GM03348 (cell line): ENCODE results near the gene IDI2.
A peak's percentile ranks its signal among the peaks of the same experiment; 100 is the strongest.

Source experiments
- DNase-seq: peaks from one replicate; pipeline ENCODE4 v3.0.0; 2012; ENCODE audit warnings: low spot score

The IDI2 gene

GRCh38 chr10:980468-981093 lies 45.1 kb downstream of the IDI2 start:
- DNase-seq: no peak

DNA sequence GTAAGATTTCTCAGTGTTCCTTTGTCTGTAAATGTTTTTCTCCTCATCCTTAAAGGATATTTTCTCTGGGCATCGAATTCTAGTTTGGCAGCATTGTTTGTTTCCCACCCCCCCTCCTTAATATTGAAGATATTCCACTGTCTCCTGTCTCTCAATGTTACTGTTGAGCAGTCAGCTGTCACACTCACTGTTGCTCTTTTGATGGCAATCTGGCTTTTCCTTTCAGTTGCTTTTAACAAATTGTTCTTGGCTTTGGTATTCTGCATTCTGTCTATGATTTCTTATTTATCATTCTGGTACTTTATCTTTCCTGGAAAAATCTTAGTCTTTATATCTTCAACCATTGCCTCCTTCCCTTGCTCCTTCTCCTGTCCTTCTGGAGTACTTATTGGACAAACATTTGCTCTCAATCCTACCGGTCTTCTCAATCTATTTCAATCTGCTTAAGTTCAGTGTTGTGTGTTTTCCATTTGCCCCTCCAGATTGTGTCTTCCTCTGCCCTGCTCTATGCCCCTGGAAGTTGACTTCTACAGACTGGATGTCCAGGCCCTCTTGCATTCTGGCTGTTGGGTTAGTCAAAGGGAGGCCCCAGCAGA lies 46.7 kb downstream of the IDI2 start:
- DNase-seq: no peak

DNA sequence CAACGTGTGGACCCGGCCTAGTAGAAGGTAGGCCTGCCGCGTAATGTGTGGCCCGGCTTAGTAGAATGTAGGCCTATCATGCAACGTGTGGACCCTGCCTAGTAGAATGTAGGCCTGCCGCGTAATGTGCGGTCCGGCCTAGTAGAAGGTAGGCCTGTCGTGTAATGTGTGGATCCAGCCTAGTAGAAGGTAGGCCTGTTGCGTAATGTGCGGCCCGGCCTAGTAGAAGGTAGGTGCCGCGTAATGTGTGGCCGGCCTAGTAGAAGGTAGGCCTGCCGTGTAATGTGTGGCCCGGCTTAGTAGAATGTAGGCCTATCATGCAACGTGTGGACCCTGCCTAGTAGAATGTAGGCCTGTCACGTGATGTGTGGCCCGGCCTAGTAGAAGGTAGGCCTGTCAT lies 49.3 kb downstream of the IDI2 start:
- no peak for DNase-seq

- DNase-seq: no peak
Observed at GRCh38 chr10:974785-975074, 50.9 kb downstream of the IDI2 start.

DNA sequence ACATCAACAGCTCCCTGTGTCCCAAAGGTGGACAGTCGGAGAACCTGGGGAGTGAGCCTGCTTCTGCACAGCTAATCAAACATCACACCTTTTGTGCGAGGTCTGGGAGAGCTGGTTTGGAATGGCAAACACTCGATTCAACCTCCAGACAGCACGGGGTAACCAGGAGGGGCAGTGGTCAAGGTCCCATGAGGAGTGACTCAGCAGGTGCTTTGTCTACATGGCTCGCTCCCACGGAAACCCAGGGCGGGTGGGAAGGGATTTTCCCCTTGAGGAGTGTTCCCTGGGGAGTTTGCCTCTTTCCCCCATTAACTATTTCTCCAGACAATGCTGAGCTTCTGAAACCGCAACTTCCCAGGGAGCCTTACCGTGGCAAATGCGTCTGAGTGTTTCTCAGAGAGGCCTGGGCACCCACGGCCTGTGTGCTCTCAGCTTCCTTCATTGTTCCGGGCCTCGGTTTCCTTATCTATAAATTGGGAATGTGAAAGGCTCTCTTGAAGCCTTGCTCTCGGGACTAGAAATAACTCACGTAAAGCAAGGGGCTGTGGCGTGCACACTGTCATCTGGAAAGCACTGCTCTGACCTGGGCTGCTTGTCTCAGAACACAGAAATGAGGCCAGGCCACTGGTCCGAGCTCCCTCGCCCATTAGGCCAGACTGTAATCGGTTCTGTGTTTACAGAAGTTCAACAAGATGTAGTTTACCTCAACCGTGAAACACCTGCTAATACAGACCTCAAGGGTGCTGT lies 51.4 kb downstream of the IDI2 start:
- no peak for DNase-seq

- no peak for DNase-seq
Observed at GRCh38 chr10:972763-973162, 52.9 kb downstream of the IDI2 start.

DNA sequence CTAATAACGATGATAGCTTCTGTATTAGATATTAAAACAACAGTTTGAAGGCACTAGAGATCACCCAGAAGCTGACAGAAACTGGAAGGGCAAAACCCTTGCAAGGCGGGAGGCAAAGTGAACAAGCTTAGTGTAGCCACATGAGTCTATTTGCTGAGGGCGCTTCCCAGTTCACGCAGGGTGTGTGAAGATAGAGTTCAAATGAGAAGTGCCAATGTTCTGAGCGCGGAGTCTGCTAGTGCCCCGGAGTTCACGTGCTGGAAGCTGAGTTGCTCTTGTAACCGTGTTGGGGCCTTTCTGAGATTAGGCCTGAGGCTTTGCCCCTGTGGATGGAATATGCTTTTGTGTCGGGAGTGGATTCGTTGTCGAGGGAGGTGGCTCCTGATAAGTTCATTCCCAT lies 54.0 kb downstream of the IDI2 start:
- no peak for DNase-seq

- peak; percentile 71 for DNase-seq
Observed at GRCh38 chr10:971150-971542, 54.5 kb downstream of the IDI2 start.

- DNase-seq: peak; percentile 45
Observed at GRCh38 chr10:970311-971149, 55.1 kb downstream of the IDI2 start.

DNA sequence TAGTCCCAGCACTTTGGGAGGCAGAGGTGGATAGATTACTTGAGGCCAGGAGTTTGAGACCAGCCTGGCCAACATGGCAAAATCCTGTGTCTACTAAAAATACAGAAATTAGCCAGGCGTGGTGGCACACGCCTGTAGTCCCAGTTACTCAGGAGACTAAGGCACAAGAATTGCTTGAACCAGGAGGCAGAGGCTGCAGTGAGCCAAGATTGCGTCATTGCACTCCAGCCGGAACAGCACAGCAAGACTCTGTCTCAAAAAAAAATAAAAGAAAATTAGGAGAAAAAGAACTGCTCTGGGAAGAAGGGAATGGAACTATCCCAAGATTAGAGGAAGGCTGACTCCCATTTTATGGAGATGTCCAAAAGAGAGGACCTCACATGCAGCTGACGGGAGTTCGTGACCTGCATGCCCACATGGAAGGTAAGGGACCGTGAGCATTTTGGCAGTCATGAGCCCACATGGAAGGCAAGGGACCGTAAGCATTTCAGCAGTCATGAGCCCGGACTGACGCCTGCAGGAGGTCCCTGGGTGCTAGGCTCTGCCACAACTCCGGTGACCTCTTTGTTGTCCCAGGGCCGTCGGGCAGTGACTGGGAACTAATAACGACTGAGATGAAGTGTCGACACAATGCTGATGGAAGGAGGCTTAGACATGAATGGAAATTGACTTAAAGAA lies 56.0 kb downstream of the IDI2 start:
- no peak for DNase-seq
